Fibroblast of skin of right biceps (primary cell): ENCODE results near the gene SPZ1.
"Not testable (repeated sequence)": the region's sequence is repeated elsewhere in the genome, so short reads cannot be mapped to it uniquely, and the experiment has no call there.

Source experiments
- DNase-seq: peaks from one replicate; pipeline ENCODE4 v3.0.0-alpha.2; 2013

SPZ1 gene

GRCh38 chr5:80339116-80339515 is 19.3 kb downstream of the SPZ1 start:
- DNase-seq = no peak

GRCh38 chr5:80341016-80341775 is 21.4 kb downstream of the SPZ1 start:
- DNase-seq = no peak

GRCh38 chr5:80343067-80343466 is 23.3 kb downstream of the SPZ1 start:
- DNase-seq = no peak

- no peak for DNase-seq
These were observed 26.3 kb downstream of the SPZ1 start for GRCh38 chr5:80346055-80346454.

GRCh38 chr5:80348171-80348570 is 28.4 kb downstream of the SPZ1 start:
- no peak for DNase-seq

GRCh38 chr5:80351019-80351418 is 31.2 kb downstream of the SPZ1 start:
- DNase-seq = not testable (repeated sequence)

GRCh38 chr5:80355686-80356085 is 35.9 kb downstream of the SPZ1 start:
- no peak for DNase-seq

GRCh38 chr5:80357671-80358070 is 37.9 kb downstream of the SPZ1 start:
- no peak for DNase-seq

- no peak for DNase-seq
These were observed 41.2 kb downstream of the SPZ1 start for GRCh38 chr5:80360914-80361444.

GRCh38 chr5:80364892-80365291 is 45.1 kb downstream of the SPZ1 start:
- no peak for DNase-seq

- no peak for DNase-seq
These were observed 49.1 kb downstream of the SPZ1 start for GRCh38 chr5:80368661-80369480.

GRCh38 chr5:80369521-80369920 is 49.7 kb downstream of the SPZ1 start:
- DNase-seq = no peak

GRCh38 chr5:80370390-80370789 is 50.6 kb downstream of the SPZ1 start:
- DNase-seq = no peak
